Inflammatory macrophage (primary cell): Measurements from ENCODE around the gene SPEM2.
A peak's percentile ranks its signal among the peaks of the same experiment; 100 is the strongest.
"Not testable (repeated sequence)": the region's sequence is repeated elsewhere in the genome, so short reads cannot be mapped to it uniquely, and the experiment has no call there.

ENCODE experiments used
- DNase-seq, 2 donors: peaks; one replicate each; pipeline ENCODE4 v3.0.0-alpha.2; 2020 to 2022

SPEM2 gene

DNA sequence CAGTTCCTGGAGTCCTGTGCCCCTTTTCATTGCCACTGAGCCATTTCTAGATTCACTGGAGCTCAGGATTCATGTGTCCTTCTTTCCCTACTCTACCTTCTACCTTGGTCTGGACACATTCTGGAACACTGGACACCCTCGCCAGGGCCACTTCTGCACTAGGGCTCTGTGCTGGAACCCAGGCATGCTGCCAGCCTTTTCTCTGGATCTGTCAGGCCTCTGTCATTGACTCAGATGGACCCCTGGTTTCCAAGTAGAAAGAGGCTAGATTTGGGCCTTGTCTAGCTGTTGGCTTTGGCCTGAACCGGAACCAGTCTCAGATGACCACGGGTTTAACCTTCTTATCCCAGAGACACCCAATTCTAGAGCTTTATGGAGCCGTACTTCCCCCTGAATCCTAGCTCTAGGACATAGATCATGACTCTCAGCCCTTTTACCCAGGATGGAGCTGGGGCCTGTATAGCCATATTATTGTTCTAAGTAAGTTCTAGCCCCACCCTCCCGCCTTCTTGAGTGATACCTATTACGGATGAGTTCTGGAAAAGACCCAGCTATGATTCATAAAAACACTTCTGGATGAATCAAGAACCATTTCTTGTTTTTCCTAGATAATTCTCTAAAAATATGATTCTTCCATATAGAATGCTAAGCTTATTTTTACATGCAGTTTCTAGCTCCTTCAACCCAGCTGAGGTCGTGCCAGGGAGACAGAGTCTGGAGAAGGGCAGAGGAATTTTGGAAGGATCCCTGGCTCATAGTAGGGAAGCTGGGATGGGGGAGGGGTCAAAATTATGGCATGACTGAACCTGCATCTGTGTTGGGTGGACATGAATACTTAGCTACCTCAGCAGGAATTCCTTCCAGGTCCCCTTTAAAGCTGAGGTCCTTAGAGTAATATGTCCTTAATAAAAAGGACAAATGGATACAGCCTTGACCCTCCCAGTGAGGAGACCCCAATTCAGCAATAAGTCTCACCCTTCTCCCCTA lies 18.4 kb downstream of the SPEM2 start:
- no peak for DNase-seq

DNA sequence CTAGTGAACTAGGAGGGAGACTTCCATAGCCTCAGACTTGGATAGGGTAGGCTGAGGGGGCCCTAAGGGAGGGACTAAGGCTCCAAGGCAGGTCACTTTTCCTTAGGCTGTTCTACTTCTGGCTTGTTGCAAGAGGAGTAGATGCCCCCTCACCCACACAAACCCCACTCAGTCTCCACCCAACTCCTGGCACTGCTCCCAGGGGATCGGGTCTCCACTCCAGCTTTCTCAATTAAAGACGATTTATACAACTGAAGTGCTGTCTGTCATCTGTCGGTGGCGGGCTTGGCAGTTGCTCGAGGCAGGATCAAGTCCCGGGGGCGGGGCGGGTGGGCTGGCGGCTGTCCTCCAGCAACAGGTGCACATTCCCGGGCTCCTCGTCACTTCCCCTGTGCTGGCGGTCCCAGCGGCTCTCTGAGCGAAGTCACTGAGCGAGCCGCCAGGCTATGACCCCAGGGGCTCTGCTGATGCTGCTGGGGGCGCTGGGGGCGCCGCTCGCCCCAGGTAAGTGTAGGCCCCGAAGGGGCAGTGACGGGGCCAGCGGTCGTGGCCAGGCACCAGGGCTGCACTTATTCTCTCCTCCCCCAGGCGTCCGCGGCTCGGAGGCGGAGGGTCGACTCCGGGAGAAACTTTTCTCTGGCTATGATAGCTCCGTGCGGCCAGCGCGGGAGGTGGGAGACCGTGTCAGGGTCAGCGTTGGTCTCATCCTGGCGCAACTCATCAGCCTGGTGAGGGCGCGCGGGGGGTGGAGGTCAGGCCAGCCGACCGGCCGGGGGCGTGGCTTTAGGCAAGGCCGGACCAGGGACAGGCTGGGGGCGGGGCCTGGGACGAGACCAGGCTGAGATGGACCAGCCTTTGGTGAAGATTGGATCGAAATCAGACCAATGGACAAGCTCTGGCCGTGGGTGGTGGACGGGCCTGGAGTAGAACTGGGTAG lies 19.5 kb downstream of the SPEM2 start, which contains the start of gene CHRNB1:
Gene CHRNB1 (plus strand): TSS at position 380 of the 937 bp plus-strand sequence. CDS start 67 bp downstream, at position 447.
- DNase-seq: peak; percentile 59 to 66

GRCh38 chr17:7445619-7445968 lies 20.2 kb downstream of the SPEM2 start:
- DNase-seq: no peak

GRCh38 chr17:7448461-7448860 lies 23.0 kb downstream of the SPEM2 start:
- DNase-seq: no peak

GRCh38 chr17:7459961-7460545 lies 34.6 kb downstream of the SPEM2 start:
- no peak for DNase-seq

- no peak for DNase-seq
These were observed 35.6 kb downstream of the SPEM2 start for GRCh38 chr17:7460850-7461660.

DNA sequence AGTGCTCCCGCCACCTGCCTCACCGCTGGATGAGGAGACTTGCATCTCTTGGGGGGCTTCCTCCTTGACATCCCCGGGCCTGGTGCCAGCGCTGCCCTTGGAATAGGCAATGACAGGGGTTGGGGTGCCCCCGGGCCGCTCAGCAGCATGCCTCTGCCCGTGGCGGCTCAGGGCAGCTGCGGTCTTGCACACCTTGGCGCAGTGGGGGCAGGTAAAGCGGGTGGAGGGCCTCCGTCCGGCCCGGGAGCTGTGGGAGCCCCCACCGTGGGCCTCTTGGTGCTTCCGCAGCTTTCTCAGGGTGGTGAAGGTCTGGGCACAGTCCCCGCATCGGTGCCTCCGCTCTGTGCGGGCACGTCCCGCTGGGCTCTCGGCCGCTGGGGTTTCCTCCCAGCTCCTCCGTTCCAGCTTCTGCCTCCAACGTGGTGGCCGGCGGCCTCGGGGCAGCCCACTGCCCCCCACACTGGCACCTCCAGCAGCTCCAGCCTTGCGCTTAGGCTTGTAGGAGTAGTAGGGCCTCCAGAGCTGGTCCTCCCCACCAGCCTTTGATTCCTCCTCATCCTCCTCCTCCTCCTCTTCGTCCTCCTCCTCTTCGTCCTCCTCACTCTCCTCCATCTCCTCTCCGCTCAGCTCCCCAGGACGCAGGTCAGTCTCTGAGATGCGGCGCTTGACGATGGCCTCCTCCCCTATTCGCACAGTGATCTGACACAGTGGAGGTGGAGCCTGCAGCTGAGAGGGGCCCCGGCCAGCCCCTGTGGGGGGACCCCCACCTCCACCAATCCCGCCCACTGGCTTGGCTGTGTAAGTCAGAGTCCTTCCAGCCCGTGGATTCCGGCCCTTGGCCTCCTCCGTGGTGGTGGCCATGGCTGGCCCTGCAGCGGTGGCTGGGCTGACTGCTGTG lies 37.3 kb downstream of the SPEM2 start:
- no peak for DNase-seq

- DNase-seq: no peak
These were observed 38.0 kb downstream of the SPEM2 start for GRCh38 chr17:7463372-7463846.

GRCh38 chr17:7464081-7464480 lies 38.7 kb downstream of the SPEM2 start:
- DNase-seq: no peak

DNA sequence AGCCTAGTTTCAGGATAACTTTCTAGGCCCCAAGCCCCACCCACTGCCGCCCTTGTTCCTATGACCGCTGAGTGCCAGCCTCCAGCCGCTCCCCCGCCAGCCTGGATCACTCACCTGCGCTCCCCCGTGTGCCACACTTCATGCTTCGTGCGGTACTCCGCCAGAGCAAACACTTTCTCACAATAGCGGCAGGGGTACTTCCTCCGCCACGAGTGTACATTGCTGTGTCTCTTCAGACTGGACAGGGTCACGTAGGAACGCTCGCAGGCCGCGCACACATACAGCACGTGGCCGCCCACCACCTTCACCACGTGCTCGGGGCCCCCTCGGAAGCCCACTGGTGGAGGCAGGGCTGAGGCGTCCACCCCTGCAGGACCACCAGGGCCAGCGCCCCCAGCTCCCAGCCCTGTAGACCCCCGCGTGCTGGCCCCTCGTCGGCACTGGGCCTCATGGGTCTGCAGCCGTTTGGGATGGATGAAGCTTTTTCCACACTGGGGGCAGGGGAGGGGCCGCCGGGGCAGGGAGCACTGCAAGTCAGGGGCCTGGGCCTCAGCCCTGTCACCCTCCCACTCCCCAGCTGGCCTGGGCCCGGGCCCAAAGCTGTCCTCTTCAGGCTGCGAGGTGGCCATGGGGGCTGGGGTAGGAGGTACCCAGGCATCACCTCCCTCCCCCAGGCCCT lies 40.3 kb downstream of the SPEM2 start:
- no peak for DNase-seq

GRCh38 chr17:7466318-7466638 lies 40.9 kb downstream of the SPEM2 start:
- DNase-seq: no peak

- peak; percentile 62 to 74 for DNase-seq
These were observed 41.4 kb downstream of the SPEM2 start for GRCh38 chr17:7466639-7467341.

- DNase-seq: no peak
These were observed 42.1 kb downstream of the SPEM2 start for GRCh38 chr17:7467498-7467897.

DNA sequence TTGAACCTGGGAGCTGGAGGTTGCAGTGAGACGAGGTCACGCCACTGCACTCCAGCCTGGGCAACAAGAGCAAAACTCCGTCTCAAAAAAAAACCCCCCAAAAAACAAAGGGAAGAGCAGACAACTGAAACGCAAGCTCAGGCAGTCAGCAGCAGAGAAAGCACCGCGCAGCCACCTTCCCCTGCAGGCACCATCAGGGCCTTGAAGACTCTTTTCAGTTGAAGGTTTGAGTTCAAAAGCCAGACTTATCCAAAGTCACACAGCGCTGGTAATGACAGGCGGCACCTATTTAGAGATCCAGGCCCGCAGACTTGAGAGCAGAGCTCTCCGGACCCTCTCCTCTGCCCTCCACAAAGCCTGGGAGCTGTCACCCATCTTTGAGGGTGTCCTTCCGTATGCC lies 42.9 kb downstream of the SPEM2 start:
- no peak for DNase-seq

DNA sequence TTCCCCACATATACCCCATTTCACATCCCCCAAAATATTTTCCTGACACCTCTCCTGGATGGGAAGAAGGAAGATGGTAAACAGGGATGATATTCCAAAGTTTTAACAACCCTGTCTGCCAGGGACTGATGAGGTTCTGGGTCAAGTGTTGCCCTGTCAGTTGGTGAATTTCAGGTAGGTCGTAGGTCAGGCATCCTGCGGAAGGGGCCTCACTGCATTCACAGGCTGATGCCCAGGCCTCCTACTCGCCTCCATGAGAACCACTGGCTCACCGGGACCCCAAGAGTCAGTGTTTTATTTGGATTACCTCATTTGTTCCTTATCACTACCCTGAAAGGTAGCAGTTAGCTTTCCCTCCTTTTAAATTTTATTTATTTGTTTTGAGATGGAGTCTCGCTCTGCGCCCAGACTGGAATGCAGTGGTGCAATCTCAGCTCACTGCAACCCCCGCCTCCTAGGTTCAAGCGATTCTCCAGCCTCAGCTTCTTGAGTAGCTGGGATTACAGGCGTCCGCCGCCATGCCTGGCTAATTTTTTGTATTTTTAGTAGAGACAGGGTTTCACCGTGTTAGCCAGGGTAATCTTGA lies 43.5 kb downstream of the SPEM2 start:
- no peak for DNase-seq

DNA sequence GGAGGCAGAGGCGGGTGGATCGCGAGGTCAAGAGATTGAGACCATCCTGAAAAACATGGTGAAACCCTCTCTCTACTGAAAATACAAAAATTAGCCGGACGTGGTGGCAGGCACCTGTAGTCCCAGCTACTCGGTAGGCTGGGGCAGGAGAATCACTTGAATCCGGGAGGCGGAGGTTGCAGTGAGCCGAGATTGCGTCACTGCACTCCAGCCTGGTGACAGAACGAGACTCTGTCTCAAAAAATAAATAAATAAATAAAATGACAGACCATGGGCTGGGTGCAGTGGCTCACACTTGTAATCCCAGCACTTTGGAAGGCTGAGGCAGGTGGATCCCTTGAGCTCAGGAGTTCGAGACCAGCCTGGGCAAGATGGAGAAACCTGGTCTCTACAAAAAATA lies 44.4 kb downstream of the SPEM2 start:
- not testable (repeated sequence) for DNase-seq

GRCh38 chr17:7470457-7470973 lies 45.1 kb downstream of the SPEM2 start:
- not testable (repeated sequence) for DNase-seq

GRCh38 chr17:7471729-7472128 lies 46.3 kb downstream of the SPEM2 start:
- no peak for DNase-seq

- not testable (repeated sequence) for DNase-seq
These were observed 49.4 kb downstream of the SPEM2 start for GRCh38 chr17:7474767-7475166.
